PC-9 (cell line): ENCODE results near the gene PAQR4. TPM values are rescaled to one million over a fixed set of nuclear protein-coding genes. Genes with fewer than 3 reads are reported as not detected.

ENCODE experiments used
- BruUV-seq: library from RNA; stranded (reverse); fragments of 400-500 nt; replicated peaks from 2 replicates; lab custom pipeline; 2021; lab: Mats Ljungman, UMichigan
- CTCF ChIA-PET: fragments of 300-600 bp; sonication (Branson Sonifier 250); formaldehyde crosslinking; loops from one replicate; lab custom pipeline; 2022; ENCODE audit warnings: antibody characterized with exemption; lab: Charles Lee
- POLR2A ChIA-PET: fragments of 300-600 bp; sonication (Branson Sonifier 250); formaldehyde crosslinking; loops from one replicate; lab custom pipeline; 2022; ENCODE audit warnings: antibody characterized with exemption; ENCODE audit not compliant: unreplicated experiment; lab: Charles Lee
- DNase-seq, 2 experiments: peaks; one replicate each; pipeline versions ENCODE4 v3.0.0 to v3.0.0-alpha.2; 2015 to 2022; ENCODE audit warnings: mixed read lengths in 1 of 2
- H2AFZ ChIP-seq: fragments of 200-600 bp; sonication (generic); 2 replicates; pipeline ENCODE4 v1.8.1; 2017; ENCODE audit warnings: antibody characterized with exemption
- H3F3A ChIP-seq: fragments of 200-600 bp; sonication (generic); 2 replicates; pipeline ENCODE4 v1.8.1; 2017; ENCODE audit warnings: antibody characterized with exemption, mild to moderate bottlenecking, low read depth; ENCODE audit not compliant: insufficient read depth
- H3K27ac ChIP-seq: fragments of 200-600 bp; sonication (generic); 2 replicates; pipeline ENCODE4 v1.6.1; 2016; ENCODE audit warnings: mixed run types
- H3K27me3 ChIP-seq: fragments of 200-600 bp; sonication (generic); 2 replicates; pipeline ENCODE4 v1.6.1; 2016; ENCODE audit warnings: low read depth, mixed run types; ENCODE audit not compliant: insufficient read depth
- H3K36me3 ChIP-seq: fragments of 200-600 bp; sonication (generic); 2 replicates; pipeline ENCODE4 v1.6.1; 2016; ENCODE audit warnings: low read depth, mixed run types
- H3K4me1 ChIP-seq: fragments of 200-600 bp; sonication (generic); replicated peaks from 2 replicates; pipeline ENCODE4 v1.6.1; 2016; ENCODE audit warnings: mixed run types; ENCODE audit not compliant: insufficient read depth
- H3K4me2 ChIP-seq: fragments of 200-600 bp; sonication (generic); 2 replicates; pipeline ENCODE4 v1.6.1; 2017; ENCODE audit warnings: mixed run types
- H3K4me3 ChIP-seq: fragments of 200-600 bp; sonication (generic); 2 replicates; pipeline ENCODE4 v1.6.1; 2016; ENCODE audit warnings: mixed run types
- H3K79me2 ChIP-seq: fragments of 200-600 bp; sonication (generic); 2 replicates; pipeline ENCODE4 v1.6.1; 2017; ENCODE audit warnings: low read depth, mixed run types
- H3K9me2 ChIP-seq: fragments of 200-600 bp; sonication (generic); 2 replicates; pipeline ENCODE4 v1.8.1; 2017; ENCODE audit warnings: mild to moderate bottlenecking; ENCODE audit not compliant: insufficient read depth
- H3K9me3 ChIP-seq: fragments of 200-600 bp; sonication (generic); 2 replicates; pipeline ENCODE4 v1.8.1; 2016; ENCODE audit warnings: low read depth; ENCODE audit not compliant: insufficient read depth
- H4K20me1 ChIP-seq: fragments of 200-600 bp; sonication (generic); 2 replicates; pipeline ENCODE4 v1.8.1; 2017; ENCODE audit not compliant: insufficient read depth
- EZH2 ChIP-seq: fragments of 200-600 bp; sonication (generic); IDR thresholded peaks from 2 replicates; pipeline ENCODE4 v1.8.0; 2017; ENCODE audit warnings: antibody characterized with exemption, low read depth
- intact Hi-C: fragments of 100-400 bp; cut with micrococcal nuclease; formaldehyde crosslinking; loops from one replicate; pipeline ENCODE4 v1.10.0; 2022; ENCODE audit not compliant: unreplicated experiment
- total RNA-seq: library from RNA; stranded (reverse); gene quantifications from 2 replicates; pipeline ENCODE4 v1.2.3, GENCODE V29; 2021
- TF ChIP-seq, protein P1 (sequence below): fragments of 200-600 bp; sonication (generic); conservative IDR thresholded peaks from 2 replicates; pipeline ENCODE4 v1.6.1; 2017; ENCODE audit warnings: mixed run types, antibody characterized with exemption, mild to moderate bottlenecking, moderate library complexity

The PAQR4 gene
- total RNA-seq, 1 experiment from 2014 or later: 40.7 TPM

DNA sequence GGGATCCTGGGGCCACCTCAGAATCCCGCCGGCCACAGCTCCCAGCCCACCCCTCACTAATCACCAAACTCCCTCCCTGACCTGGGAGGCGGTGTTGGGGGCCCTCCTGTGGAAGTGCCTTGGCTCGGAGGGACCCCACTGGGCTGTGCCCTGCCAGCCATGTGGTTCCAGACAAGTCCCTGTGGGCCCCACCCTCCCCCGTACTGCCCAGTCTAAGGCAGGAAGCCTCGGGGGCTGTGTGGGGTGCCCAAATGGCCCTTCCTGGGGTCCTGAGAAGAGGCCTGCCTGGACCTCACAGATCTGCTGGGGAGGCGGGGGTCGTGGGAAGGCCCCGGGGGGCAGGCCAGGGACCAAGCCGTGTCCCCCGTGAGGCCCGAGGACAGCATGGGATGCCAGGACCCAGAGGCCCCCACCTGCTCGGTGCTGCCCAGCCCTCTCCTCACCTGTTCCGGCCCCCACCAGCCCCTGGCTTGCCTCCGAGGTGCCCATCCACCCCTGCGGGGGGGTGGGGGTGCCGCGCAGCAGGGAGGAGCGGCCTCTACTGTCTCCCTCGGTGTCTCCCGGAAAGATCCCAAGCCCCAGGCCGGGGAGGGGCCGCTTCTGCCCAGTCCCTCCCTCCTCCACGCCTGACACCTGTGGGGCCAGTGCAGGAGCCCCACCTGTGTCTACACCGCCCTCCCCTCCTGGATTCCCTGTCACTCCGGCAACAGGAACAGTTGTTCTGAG, 14.3 kb upstream of the PAQR4 start:
- no peaks in the 10 kb centered on the region for H3K79me2 ChIP-seq
- H3K27ac ChIP-seq: no peak overlapping the region
- TF ChIP-seq, protein P1, sequence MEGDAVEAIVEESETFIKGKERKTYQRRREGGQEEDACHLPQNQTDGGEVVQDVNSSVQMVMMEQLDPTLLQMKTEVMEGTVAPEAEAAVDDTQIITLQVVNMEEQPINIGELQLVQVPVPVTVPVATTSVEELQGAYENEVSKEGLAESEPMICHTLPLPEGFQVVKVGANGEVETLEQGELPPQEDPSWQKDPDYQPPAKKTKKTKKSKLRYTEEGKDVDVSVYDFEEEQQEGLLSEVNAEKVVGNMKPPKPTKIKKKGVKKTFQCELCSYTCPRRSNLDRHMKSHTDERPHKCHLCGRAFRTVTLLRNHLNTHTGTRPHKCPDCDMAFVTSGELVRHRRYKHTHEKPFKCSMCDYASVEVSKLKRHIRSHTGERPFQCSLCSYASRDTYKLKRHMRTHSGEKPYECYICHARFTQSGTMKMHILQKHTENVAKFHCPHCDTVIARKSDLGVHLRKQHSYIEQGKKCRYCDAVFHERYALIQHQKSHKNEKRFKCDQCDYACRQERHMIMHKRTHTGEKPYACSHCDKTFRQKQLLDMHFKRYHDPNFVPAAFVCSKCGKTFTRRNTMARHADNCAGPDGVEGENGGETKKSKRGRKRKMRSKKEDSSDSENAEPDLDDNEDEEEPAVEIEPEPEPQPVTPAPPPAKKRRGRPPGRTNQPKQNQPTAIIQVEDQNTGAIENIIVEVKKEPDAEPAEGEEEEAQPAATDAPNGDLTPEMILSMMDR: no peak
- no peak for TF ChIP-seq EZH2
- H3K4me3 ChIP-seq: no peak overlapping the region
- no peaks in the 10 kb centered on the region for H4K20me1 ChIP-seq
- H3K4me1 ChIP-seq: no peaks in the 10 kb centered on the region
- H3K4me2 ChIP-seq: no peak overlapping the region
- H3F3A ChIP-seq: 0 out of 2 replicates have a peak, but pooled peaks cover 7% of the 10 kb centered on the region
- H3K9me2 ChIP-seq: no peaks in the 10 kb centered on the region
- H2AFZ ChIP-seq: no peak overlapping the region
- BruUV-seq: no TSS peak
- intact Hi-C loops: no loop called here
- no peaks in the 10 kb centered on the region for H3K27me3 ChIP-seq
- ChIA-PET POLR2A (no interaction called here), CTCF (no interaction called here)
- H3K36me3 ChIP-seq: no peaks in the 10 kb centered on the region
- DNase-seq: no peak
- no peaks in the 10 kb centered on the region for H3K9me3 ChIP-seq

DNA sequence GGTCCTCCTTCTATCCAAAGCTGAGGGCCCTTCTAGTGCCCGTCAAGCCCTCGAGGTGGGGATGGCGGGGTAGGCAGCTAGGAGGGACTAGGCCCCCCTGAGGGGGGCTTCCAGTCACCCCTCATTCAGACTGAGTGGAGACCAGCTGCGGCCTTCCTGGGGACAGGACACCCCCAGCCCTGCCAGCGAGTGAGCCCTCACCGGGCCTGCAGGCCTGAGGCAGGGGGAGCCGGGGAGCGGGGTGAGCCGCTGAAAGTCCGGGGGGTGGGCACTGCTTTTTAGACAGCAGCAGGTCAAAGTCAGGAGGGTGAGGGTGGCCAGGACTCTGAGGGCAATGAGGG, 13.7 kb upstream of the PAQR4 start:
- H3K79me2 ChIP-seq: no peaks in the 10 kb centered on the region
- no peaks in the 10 kb centered on the region for H4K20me1 ChIP-seq
- no peak overlapping the region for H2AFZ ChIP-seq
- ChIA-PET CTCF (no interaction called here), POLR2A (no interaction called here)
- intact Hi-C loops: no loop called here
- H3K9me3 ChIP-seq: no peaks in the 10 kb centered on the region
- no peaks in the 10 kb centered on the region for H3K9me2 ChIP-seq
- H3K27me3 ChIP-seq: no peaks in the 10 kb centered on the region
- H3K4me2 ChIP-seq: no peak overlapping the region
- H3K27ac ChIP-seq: no peak overlapping the region
- TF ChIP-seq EZH2: no peak
- TF ChIP-seq, protein P1: no peak
- H3F3A ChIP-seq: 0 out of 2 replicates have a peak, but pooled peaks cover 7% of the 10 kb centered on the region
- H3K4me3 ChIP-seq: no peak overlapping the region
- H3K36me3 ChIP-seq: no peaks in the 10 kb centered on the region
- BruUV-seq: no TSS peak
- DNase-seq: no peak
- no peaks in the 10 kb centered on the region for H3K4me1 ChIP-seq

DNA sequence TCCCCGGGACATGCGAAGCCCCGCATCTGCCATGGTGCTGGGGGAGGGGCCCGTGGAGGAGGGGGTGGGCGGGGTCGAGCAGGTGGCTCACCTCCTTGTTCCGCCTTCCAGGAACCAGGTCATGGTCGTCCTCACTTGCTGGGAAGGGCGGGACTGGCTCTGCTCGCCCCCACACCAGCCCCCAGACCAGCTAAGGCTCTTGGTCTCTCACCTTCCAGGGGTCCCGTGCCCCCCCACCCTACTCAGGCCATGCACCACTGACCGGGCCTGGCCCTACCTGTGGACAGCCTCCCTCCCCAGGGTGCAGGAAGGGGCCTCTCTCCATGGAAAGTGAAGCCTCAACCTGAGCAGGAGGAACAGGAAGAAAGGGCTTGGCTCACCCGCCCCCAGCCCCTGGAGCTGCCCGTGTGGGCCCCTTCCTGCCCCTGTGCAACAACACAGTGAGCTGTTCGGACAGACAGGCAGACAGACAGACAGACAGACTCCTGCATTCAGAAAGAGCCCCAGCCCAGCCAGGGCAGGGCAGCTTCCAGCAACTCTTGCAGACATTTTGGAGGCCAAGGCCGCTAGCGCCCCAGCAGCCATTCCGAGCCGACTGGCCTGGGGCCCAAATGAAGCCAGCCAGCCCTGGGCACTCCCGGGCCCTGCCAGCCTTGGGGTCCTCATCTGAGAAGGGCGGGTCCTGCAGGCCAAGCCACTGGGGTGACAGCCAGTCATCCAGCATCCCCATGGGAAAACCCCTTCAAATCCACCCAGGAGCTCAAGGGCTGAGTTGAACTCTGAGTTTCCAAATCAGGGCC, 13.2 kb upstream of the PAQR4 start:
- H3K27me3 ChIP-seq: no peaks in the 10 kb centered on the region
- no peak overlapping the region for H3K4me3 ChIP-seq
- H3K27ac ChIP-seq: no peak overlapping the region
- no peaks in the 10 kb centered on the region for H3K4me1 ChIP-seq
- 0 out of 2 replicates have a peak, but pooled peaks cover 7% of the 10 kb centered on the region for H3F3A ChIP-seq
- no peak overlapping the region for H3K4me2 ChIP-seq
- H3K79me2 ChIP-seq: no peaks in the 10 kb centered on the region
- H3K9me3 ChIP-seq: no peaks in the 10 kb centered on the region
- no peaks in the 10 kb centered on the region for H3K36me3 ChIP-seq
- H2AFZ ChIP-seq: no peak overlapping the region
- H3K9me2 ChIP-seq: no peaks in the 10 kb centered on the region
- no peaks in the 10 kb centered on the region for H4K20me1 ChIP-seq
- no peak for DNase-seq
- no TSS peak for BruUV-seq
- TF ChIP-seq, protein P1: no peak
- no peak for TF ChIP-seq EZH2
- POLR2A ChIA-PET: no interaction called here
- CTCF ChIA-PET: no interaction called here
- intact Hi-C loops: no loop called here
